Natural killer cell (primary cell): ENCODE measurements around the gene PRKN. TPM values are rescaled to one million over a fixed set of nuclear protein-coding genes. Genes with fewer than 3 reads are reported as not detected.

ENCODE experiments used
- ATAC-seq, 3 donors: fragments of 150-1000 bp in 2 of 3; fragments of 200-7000 bp in 1 of 3; cut with Tn5 transposase; 1 replicate in 1 of 3; 2 replicates in 2 of 3; pipeline ENCODE4 v1.10.0; 2021; ENCODE audit warnings: mild to moderate bottlenecking in 2 of 3, moderate library complexity in 2 of 3
- DNase-seq, 2 donors: peaks; one replicate each; pipeline versions ENCODE4 v3.0.0 to v3.0.0-alpha.2; 2013 to 2021; ENCODE audit warnings: mixed read lengths in 1 of 2
- H3K27ac ChIP-seq: one replicate; pipeline ENCODE4 v1.5.1; 2013; ENCODE audit warnings: mild to moderate bottlenecking, low read length
- H3K27me3 ChIP-seq: one replicate; pipeline ENCODE4 v1.6.1; 2013; ENCODE audit warnings: low read length; ENCODE audit not compliant: control insufficient read depth, insufficient read depth
- H3K36me3 ChIP-seq: one replicate; pipeline ENCODE4 v1.6.1; 2013; ENCODE audit warnings: low read length; ENCODE audit not compliant: control insufficient read depth, insufficient read depth
- H3K4me1 ChIP-seq: one replicate; pipeline ENCODE4 v1.6.1; 2013; ENCODE audit warnings: low read length; ENCODE audit not compliant: control insufficient read depth, insufficient read depth
- H3K4me3 ChIP-seq: one replicate; pipeline ENCODE4 v1.5.1; 2013; ENCODE audit warnings: low read length
- H3K9me3 ChIP-seq: one replicate; pipeline ENCODE4 v1.6.1; 2013; ENCODE audit warnings: low read length; ENCODE audit not compliant: control insufficient read depth, insufficient read depth
- H3K27ac Mint-ChIP-seq, 2 donors: one replicate each; pipeline ENCODE4 v1.8.0; 2022; ENCODE audit warnings: mild to moderate bottlenecking in 2 of 2, mixed read lengths in 2 of 2, moderate library complexity in 1 of 2
- H3K27me3 Mint-ChIP-seq, 2 donors: one replicate each; pipeline ENCODE4 v1.8.0; 2022; ENCODE audit warnings: low read depth in 2 of 2, mixed read lengths in 2 of 2
- H3K36me3 Mint-ChIP-seq: one replicate; pipeline ENCODE4 v1.8.0; 2022; ENCODE audit warnings: mixed read lengths
- H3K4me1 Mint-ChIP-seq, 2 donors: one replicate each; pipeline ENCODE4 v1.8.0; 2022; ENCODE audit warnings: mixed read lengths in 2 of 2
- H3K4me3 Mint-ChIP-seq: one replicate; pipeline ENCODE4 v1.8.0; 2022; ENCODE audit warnings: mild to moderate bottlenecking, moderate library complexity, mixed read lengths
- H3K9me3 Mint-ChIP-seq, 2 donors: one replicate each; pipeline ENCODE4 v1.8.0; 2022; ENCODE audit warnings: mixed read lengths in 2 of 2
- CTCF ChIP-seq: fragments of 200-600 bp; IDR thresholded peaks from one replicate; pipeline ENCODE4 v1.8.0; 2022; ENCODE audit warnings: antibody characterized with exemption
- WGBS: methylation state at CpG from one replicate; pipeline ENCODE4 v1.1.7; 2013; ENCODE audit warnings: missing lambda C conversion rate; ENCODE audit not compliant: insufficient coverage; 5-methylcytosine and 5-hydroxymethylcytosine counted together
- intact Hi-C: fragments of 100-400 bp; cut with micrococcal nuclease; formaldehyde crosslinking; loops from one replicate; pipeline ENCODE4 v1.14.2; 2022
- total RNA-seq, 4 donors: library from RNA; stranded (reverse); fragments of 120-200 nt in 1 of 4; gene quantifications; one replicate each; pipeline versions ENCODE4 v1.2.3 to v1.2.4, GENCODE V29; 2013 to 2022

The PRKN gene
- total RNA-seq, 3 donors from 2014 or later (not counting 1 experiment from before 2014, with no cell fraction given): 1.4 to 1.9 (median 1.9) TPM

- H3K27ac Mint-ChIP-seq: no peak overlapping the region
- no peaks in the 10 kb centered on the region for H3K36me3 Mint-ChIP-seq
- Histone ChIP-seq H3K27ac (no peak overlapping the region), H3K4me3 (no peak overlapping the region), H3K36me3 (no peaks in the 10 kb centered on the region), H3K9me3 (no peaks in the 10 kb centered on the region), H3K4me1 (no peaks in the 10 kb centered on the region), H3K27me3 (no peaks in the 10 kb centered on the region)
- no peaks in the 10 kb centered on the region for H3K27me3 Mint-ChIP-seq
- no peak for TF ChIP-seq CTCF
- no peak overlapping the region for H3K4me3 Mint-ChIP-seq
- 98% methylated on average over 5 of the region's 5 CpGs for WGBS
- peaks cover 2 to 5% of the 10 kb centered on the region in 2 donors for H3K9me3 Mint-ChIP-seq
- H3K4me1 Mint-ChIP-seq: no peaks in the 10 kb centered on the region
- intact Hi-C loops: no loop called here
- no peak for ATAC-seq
- DNase-seq: no peak
Observed at GRCh38 chr6:162685586-162685985, 42.0 kb downstream of the PRKN start.

DNA sequence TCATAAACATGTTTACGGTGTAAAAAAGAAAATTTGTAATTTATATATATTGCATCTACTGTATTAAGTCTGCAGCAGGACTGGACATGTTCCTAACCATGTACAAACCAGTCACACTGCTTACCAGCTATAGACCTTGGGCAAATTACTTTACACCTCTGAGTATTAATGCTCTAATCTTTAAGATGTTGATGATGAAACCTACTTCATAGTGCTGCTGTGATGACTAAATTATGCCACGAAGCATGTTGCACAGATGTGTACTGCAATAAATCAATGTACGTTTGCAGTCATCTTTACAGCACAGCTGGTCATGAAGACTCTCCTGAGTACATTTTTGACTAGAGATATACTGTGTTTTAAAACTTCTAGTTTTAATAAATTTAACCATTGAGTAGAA is 42.6 kb downstream of the PRKN start:
- Histone ChIP-seq H3K27me3 (no peaks in the 10 kb centered on the region), H3K4me1 (no peaks in the 10 kb centered on the region), H3K9me3 (no peaks in the 10 kb centered on the region), H3K36me3 (no peaks in the 10 kb centered on the region), H3K27ac (no peak overlapping the region), H3K4me3 (no peak overlapping the region)
- no peak for TF ChIP-seq CTCF
- Mint-ChIP-seq H3K4me3 (no peak overlapping the region), H3K27ac (no peak overlapping the region), H3K27me3 (no peaks in the 10 kb centered on the region), H3K36me3 (no peaks in the 10 kb centered on the region), H3K4me1 (no peaks in the 10 kb centered on the region), H3K9me3 (peaks cover 2 to 5% of the 10 kb centered on the region in 2 donors)
- ATAC-seq (no peak), DNase-seq (no peak)
- WGBS: 84% methylated on average over 2 of the region's 3 CpGs
- intact Hi-C loops: no loop called here

GRCh38 chr6:162684052-162684451 is 43.5 kb downstream of the PRKN start:
- Mint-ChIP-seq H3K9me3 (peaks cover 2 to 3% of the 10 kb centered on the region in 2 donors), H3K4me3 (no peak overlapping the region), H3K4me1 (no peaks in the 10 kb centered on the region), H3K27me3 (no peaks in the 10 kb centered on the region), H3K27ac (no peak overlapping the region), H3K36me3 (no peaks in the 10 kb centered on the region)
- H3K27me3 ChIP-seq: no peaks in the 10 kb centered on the region
- no peak overlapping the region for H3K4me3 ChIP-seq
- 80% methylated on average over 1 of the region's 1 CpG for WGBS
- no peak for TF ChIP-seq CTCF
- H3K36me3 ChIP-seq: no peaks in the 10 kb centered on the region
- ATAC-seq (no peak), DNase-seq (no peak)
- H3K9me3 ChIP-seq: no peaks in the 10 kb centered on the region
- intact Hi-C loops: no loop called here
- H3K4me1 ChIP-seq: no peaks in the 10 kb centered on the region
- H3K27ac ChIP-seq: no peak overlapping the region

GRCh38 chr6:162683135-162683534 is 44.4 kb downstream of the PRKN start:
- Mint-ChIP-seq H3K4me1 (no peaks in the 10 kb centered on the region), H3K27ac (no peak overlapping the region), H3K36me3 (no peaks in the 10 kb centered on the region), H3K27me3 (no peaks in the 10 kb centered on the region), H3K9me3 (peaks cover 2 to 3% of the 10 kb centered on the region in 2 donors), H3K4me3 (no peak overlapping the region)
- no peak for ATAC-seq
- Histone ChIP-seq H3K9me3 (no peaks in the 10 kb centered on the region), H3K27me3 (no peaks in the 10 kb centered on the region), H3K4me1 (no peaks in the 10 kb centered on the region), H3K4me3 (no peak overlapping the region), H3K27ac (no peak overlapping the region), H3K36me3 (no peaks in the 10 kb centered on the region)
- WGBS: 92% methylated on average over 4 of the region's 4 CpGs
- no peak for DNase-seq
- no peak for TF ChIP-seq CTCF
- intact Hi-C loops: no loop called here
